ENCODE measurements around the gene TAS2R7. TPM values are rescaled to one million over a fixed set of nuclear protein-coding genes. Genes with fewer than 3 reads are reported as not detected.
"Not testable (repeated sequence)": the region's sequence is repeated elsewhere in the genome, so short reads cannot be mapped to it uniquely, and the experiment has no call there.

The TAS2R7 gene
- total RNA-seq, 1 donor from 2014 or later, result not detected

GRCh38 chr12:10810068-10810467 is 7.6 kb upstream of the TAS2R7 start, which contains the start of gene TAS2R9:
Gene TAS2R9 (minus strand): TSS chr12:10810168. CDS start chr12:10810075, 93 bp downstream.
- intact Hi-C loops (cut with micrococcal nuclease), result no loop called here
- no peak within 1 kb of the TSS for H3K27ac ChIP-seq (replicated peaks)
- no peak for DNase-seq
- no peak within 1 kb of the TSS for H3K4me3 ChIP-seq
- no peaks in the 10 kb centered on the region for H3K36me3 ChIP-seq
- no peak for TF ChIP-seq CTCF (IDR thresholded peaks at IDR 0.05; ENCODE audit: borderline replicate concordance)
- H3K4me1 ChIP-seq, result no peaks in the 10 kb centered on the region
- H3K27me3 ChIP-seq (ENCODE audit: low read depth), result no peaks in the 10 kb centered on the region
- peaks cover 5% of the 10 kb centered on the region for H3K9me3 ChIP-seq (replicated peaks)

GRCh38 chr12:10807186-10807585 is 4.8 kb upstream of the TAS2R7 start, which contains the start of gene TAS2R8:
Gene TAS2R8 (minus strand): TSS chr12:10807286. CDS start chr12:10806980, 306 bp downstream.
- no peak within 1 kb of the TSS for H3K27ac ChIP-seq (replicated peaks)
- no peaks in the 10 kb centered on the region for H3K9me3 ChIP-seq (replicated peaks)
- intact Hi-C loops (cut with micrococcal nuclease), result no loop called here
- H3K36me3 ChIP-seq, result no peaks in the 10 kb centered on the region
- TF ChIP-seq CTCF (IDR thresholded peaks at IDR 0.05; ENCODE audit: borderline replicate concordance), result no peak
- no peaks in the 10 kb centered on the region for H3K27me3 ChIP-seq (ENCODE audit: low read depth)
- H3K4me3 ChIP-seq, result no peak within 1 kb of the TSS
- no peak for DNase-seq
- no peaks in the 10 kb centered on the region for H3K4me1 ChIP-seq

DNA sequence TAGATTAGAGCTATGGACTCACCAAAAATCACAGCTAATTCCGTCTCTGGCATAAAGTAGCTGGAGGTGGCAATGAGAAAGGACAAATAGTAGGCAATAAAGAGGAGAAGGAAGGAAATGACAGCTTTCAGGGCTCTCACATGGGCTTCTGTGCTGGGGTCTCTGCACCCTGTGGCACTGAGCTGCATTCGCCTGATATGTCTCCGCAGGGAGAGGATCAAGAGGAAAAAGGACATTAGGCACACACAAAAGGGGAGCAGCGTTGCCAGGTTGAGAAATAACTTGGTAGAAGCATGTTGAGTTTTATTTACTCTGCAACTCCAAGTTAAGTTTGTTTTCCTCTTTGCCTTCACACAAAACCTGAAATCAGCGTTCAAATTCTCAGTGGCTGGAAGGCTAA is 686 bp downstream of the TAS2R7 start:
- Histone ChIP-seq H3K27me3 (ENCODE audit: low read depth) (peaks cover 4% of the 10 kb centered on the region), H3K27ac (replicated peaks) (no peak overlapping the region), H3K4me3 (no peak overlapping the region), H3K9me3 (replicated peaks) (no peaks in the 10 kb centered on the region), H3K4me1 (no peaks in the 10 kb centered on the region), H3K36me3 (no peaks in the 10 kb centered on the region)
- intact Hi-C loops (cut with micrococcal nuclease), result no loop called here
- TF ChIP-seq CTCF (IDR thresholded peaks at IDR 0.05; ENCODE audit: borderline replicate concordance), result no peak
- DNase-seq, result no peak

DNA sequence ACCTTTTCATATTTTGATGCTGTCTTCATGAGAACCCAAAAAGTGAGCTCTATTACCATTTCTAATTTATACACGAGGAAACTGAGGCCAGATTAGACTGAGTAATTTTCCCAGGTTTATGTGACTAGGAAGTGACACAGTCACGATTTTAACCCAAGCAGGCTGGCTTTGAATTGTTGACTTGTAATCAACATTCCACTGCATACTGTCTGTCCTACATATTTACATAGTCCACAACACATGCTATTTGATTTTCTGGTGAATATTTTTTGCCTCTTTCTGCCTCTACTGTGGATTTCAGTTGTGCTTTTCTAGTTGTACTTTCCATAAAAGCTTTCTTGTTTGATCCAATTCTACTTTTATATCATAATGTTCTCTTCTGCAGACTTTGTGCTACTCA is 8.2 kb downstream of the TAS2R7 start:
- intact Hi-C loops (cut with micrococcal nuclease), result no loop called here
- no peak for DNase-seq
- no peaks in the 10 kb centered on the region for H3K9me3 ChIP-seq (replicated peaks)
- no peak overlapping the region for H3K27ac ChIP-seq (replicated peaks)
- no peak for TF ChIP-seq CTCF (IDR thresholded peaks at IDR 0.05; ENCODE audit: borderline replicate concordance)
- H3K4me3 ChIP-seq, result no peak overlapping the region
- H3K27me3 ChIP-seq (ENCODE audit: low read depth), result peaks cover 3% of the 10 kb centered on the region
- H3K4me1 ChIP-seq, result no peaks in the 10 kb centered on the region
- no peaks in the 10 kb centered on the region for H3K36me3 ChIP-seq

GRCh38 chr12:10791769-10792168 is 10.7 kb downstream of the TAS2R7 start:
- H3K27me3 ChIP-seq (ENCODE audit: low read depth); H3K27ac ChIP-seq (replicated peaks); H3K36me3 ChIP-seq; DNase-seq; intact Hi-C loops (cut with micrococcal nuclease); H3K4me3 ChIP-seq; H3K4me1 ChIP-seq; H3K9me3 ChIP-seq (replicated peaks): not testable (repeated sequence)

DNA sequence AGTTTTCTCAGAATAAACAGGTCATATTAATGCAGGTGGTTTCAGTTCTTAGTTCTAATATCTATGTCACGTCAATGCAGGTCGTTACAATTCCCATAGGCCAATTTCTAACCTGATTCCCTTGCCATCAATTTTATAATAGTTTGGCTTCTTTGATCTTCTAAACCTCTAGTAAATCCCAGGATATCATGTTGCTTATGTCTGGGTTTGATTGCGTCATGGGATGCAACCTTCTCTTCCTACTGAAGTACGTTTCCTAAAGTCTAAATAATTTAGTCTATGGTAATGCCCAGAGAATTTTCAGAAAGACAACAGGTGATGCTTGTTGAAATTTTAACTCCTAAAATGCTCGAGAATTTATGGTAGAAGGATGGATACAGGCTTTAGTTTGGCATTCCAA is 19.2 kb downstream of the TAS2R7 start:
- DNase-seq, result no peak
- intact Hi-C loops (cut with micrococcal nuclease), result no loop called here
- Histone ChIP-seq H3K27me3 (ENCODE audit: low read depth) (no peaks in the 10 kb centered on the region), H3K27ac (replicated peaks) (no peak overlapping the region), H3K4me1 (no peaks in the 10 kb centered on the region), H3K36me3 (no peaks in the 10 kb centered on the region), H3K4me3 (no peak overlapping the region), H3K9me3 (replicated peaks) (no peaks in the 10 kb centered on the region)
- no peak for TF ChIP-seq CTCF (IDR thresholded peaks at IDR 0.05; ENCODE audit: borderline replicate concordance)
